Fibroblast of lung (primary cell): ENCODE data around the gene TUBB. TPM values are rescaled to one million over a fixed set of nuclear protein-coding genes. Genes with fewer than 3 reads are reported as not detected.

Source experiments
- DNase-seq, 2 donors: peaks; one replicate each; pipeline versions ENCODE4 v3.0.0 to v3.0.0-alpha.2; 2010; ENCODE audit warnings: low read depth in 2 of 2
- H2AFZ ChIP-seq: 2 replicates; pipeline ENCODE4 v1.5.1; 2012; ENCODE audit warnings: low read length, control low read depth, inconsistent platforms
- H3K27ac ChIP-seq: 2 replicates; pipeline ENCODE4 v1.5.1; 2011; ENCODE audit warnings: low read length, control low read depth; ENCODE audit not compliant: insufficient read depth
- H3K27me3 ChIP-seq: 2 replicates; pipeline ENCODE4 v1.5.1; 2011; ENCODE audit warnings: mild to moderate bottlenecking, low read length; ENCODE audit not compliant: control insufficient read depth, insufficient read depth
- H3K36me3 ChIP-seq: 2 replicates; pipeline ENCODE4 v1.5.1; 2011; ENCODE audit warnings: low read length; ENCODE audit not compliant: control insufficient read depth, insufficient read depth
- H3K4me1 ChIP-seq: 2 replicates; pipeline ENCODE4 v1.5.1; 2011; ENCODE audit warnings: low read length; ENCODE audit not compliant: control insufficient read depth, insufficient read depth; ENCODE audit errors: extremely low read depth
- H3K4me2 ChIP-seq: 2 replicates; pipeline ENCODE4 v1.5.1; 2011; ENCODE audit warnings: low read length, control low read depth; ENCODE audit not compliant: insufficient read depth; ENCODE audit errors: extremely low read depth
- H3K4me3 ChIP-seq, 4 experiments: fragments of 200-600 bp in 1 of 4; sonication (generic) in 1 of 4; replicated peaks in 1 of 4; 2 replicates each; pipeline ENCODE4 v1.5.1; 2011 to 2016; ENCODE audit warnings: low read length in 4 of 4, low read depth in 3 of 4, mild to moderate bottlenecking in 3 of 4, control low read depth in 2 of 4, inconsistent platforms in 1 of 4, mixed read lengths in 1 of 4; ENCODE audit not compliant: insufficient read depth in 1 of 4; ENCODE audit errors: control extremely low read depth in 1 of 4
- H3K79me2 ChIP-seq: 2 replicates; pipeline ENCODE4 v1.5.1; 2012; ENCODE audit warnings: mild to moderate bottlenecking, low read length, inconsistent platforms; ENCODE audit not compliant: control insufficient read depth, insufficient read depth
- H3K9ac ChIP-seq: 2 replicates; pipeline ENCODE4 v1.5.1; 2011; ENCODE audit warnings: mild to moderate bottlenecking, low read length, control low read depth; ENCODE audit not compliant: insufficient read depth
- H3K9me3 ChIP-seq: 2 replicates; pipeline ENCODE4 v1.5.1; 2012; ENCODE audit warnings: low read depth, low read length; ENCODE audit not compliant: control insufficient read depth, insufficient read depth
- H4K20me1 ChIP-seq: 2 replicates; pipeline ENCODE4 v1.5.1; 2011; ENCODE audit warnings: low read length; ENCODE audit not compliant: control insufficient read depth, insufficient read depth; ENCODE audit errors: extremely low read depth
- CTCF ChIP-seq, 2 donors: IDR thresholded peaks in 1 of 2; conservative IDR thresholded peaks in 1 of 2; 1 replicate in 1 of 2; 2 replicates in 1 of 2; pipeline ENCODE4 v1.5.1; 2011 to 2012; ENCODE audit warnings: low read length in 2 of 2, control low read depth in 1 of 2, inconsistent platforms in 1 of 2, low read depth in 1 of 2, mild to moderate bottlenecking in 1 of 2
- EZH2 ChIP-seq: IDR thresholded peaks from 2 replicates; pipeline ENCODE4 v1.5.1; 2012; ENCODE audit warnings: low read length, control low read depth, mild to moderate bottlenecking; ENCODE audit errors: missing control alignments
- polyA plus RNA-seq, 2 donors: library from polyadenylated mRNA; depleted of rRNA in 1 of 2; stranded (reverse) in 1 of 2; unstranded in 1 of 2; fragments of >200 nt; gene quantifications; 2 replicates each; pipeline ENCODE4 v1.2.1, GENCODE V29; 2011 to 2012; ENCODE audit warnings: missing spikeins in 1 of 2
- total RNA-seq: library from RNA; depleted of rRNA; stranded (reverse); fragments of >200 nt; gene quantifications from 2 replicates; pipeline ENCODE4 v1.2.1, GENCODE V29; 2014

The TUBB gene
- total and polyA plus RNA-seq, 2 donors (not counting 1 experiment from before 2014, with no cell fraction given): 551 to 1,493 TPM

- DNase-seq: no peak
- Histone ChIP-seq H3K9ac (no peak overlapping the region), H4K20me1 (no peaks in the 10 kb centered on the region), H3K4me2 (no peak overlapping the region), H2AFZ (no peak overlapping the region), H3K4me1 (peaks cover 5% of the 10 kb centered on the region), H3K79me2 (no peaks in the 10 kb centered on the region), H3K36me3 (peaks cover 3% of the 10 kb centered on the region), H3K27ac (no peak overlapping the region), H3K9me3 (no peaks in the 10 kb centered on the region), H3K4me3 (no peak overlapping the region), H3K27me3 (no peaks in the 10 kb centered on the region)
- TF ChIP-seq CTCF (conservative IDR thresholded peaks at IDR 0.05 in 1 of 2, IDR thresholded peaks at IDR 0.05 in 1 of 2; ENCODE audit: low read depth in 1 of 2, low read length in 2 of 2) (no peak), EZH2 (no peak)
These were observed 23.7 kb upstream of the TUBB start for GRCh38 chr6:30696432-30696831.

GRCh38 chr6:30700340-30700739, 19.8 kb upstream of the TUBB start:
- DNase-seq: no peak
- Histone ChIP-seq H2AFZ (no peak overlapping the region), H3K27me3 (no peaks in the 10 kb centered on the region), H3K36me3 (peaks cover 3% of the 10 kb centered on the region), H3K79me2 (no peaks in the 10 kb centered on the region), H3K9me3 (no peaks in the 10 kb centered on the region), H4K20me1 (no peaks in the 10 kb centered on the region), H3K4me3 (no peak overlapping the region), H3K4me2 (no peak overlapping the region), H3K27ac (no peak overlapping the region), H3K4me1 (peaks cover 1% of the 10 kb centered on the region), H3K9ac (no peak overlapping the region)
- TF ChIP-seq CTCF (conservative IDR thresholded peaks at IDR 0.05 in 1 of 2, IDR thresholded peaks at IDR 0.05 in 1 of 2; ENCODE audit: low read depth in 1 of 2, low read length in 2 of 2) (no peak), EZH2 (no peak)

GRCh38 chr6:30703011-30703410, 17.1 kb upstream of the TUBB start:
- H3K4me2 ChIP-seq: no peak overlapping the region
- no peak overlapping the region for H3K27ac ChIP-seq
- peaks cover 3% of the 10 kb centered on the region for H3K36me3 ChIP-seq
- H3K9ac ChIP-seq: no peak overlapping the region
- H3K4me1 ChIP-seq: no peaks in the 10 kb centered on the region
- TF ChIP-seq EZH2 (no peak), CTCF (conservative IDR thresholded peaks at IDR 0.05 in 1 of 2, IDR thresholded peaks at IDR 0.05 in 1 of 2; ENCODE audit: low read depth in 1 of 2, low read length in 2 of 2) (no peak)
- no peak overlapping the region for H3K4me3 ChIP-seq
- H2AFZ ChIP-seq: no peak overlapping the region
- no peak for DNase-seq
- no peaks in the 10 kb centered on the region for H3K27me3 ChIP-seq
- H3K9me3 ChIP-seq: no peaks in the 10 kb centered on the region
- no peaks in the 10 kb centered on the region for H4K20me1 ChIP-seq
- no peaks in the 10 kb centered on the region for H3K79me2 ChIP-seq
